ENCODE data around the gene GTF2A1. TPM values are rescaled to one million over a fixed set of nuclear protein-coding genes. Genes with fewer than 3 reads are reported as not detected.

Gene GTF2A1
- total RNA-seq, 4 donors from 2014 or later: 32.1 to 39.7 (median 35.5) TPM

DNA sequence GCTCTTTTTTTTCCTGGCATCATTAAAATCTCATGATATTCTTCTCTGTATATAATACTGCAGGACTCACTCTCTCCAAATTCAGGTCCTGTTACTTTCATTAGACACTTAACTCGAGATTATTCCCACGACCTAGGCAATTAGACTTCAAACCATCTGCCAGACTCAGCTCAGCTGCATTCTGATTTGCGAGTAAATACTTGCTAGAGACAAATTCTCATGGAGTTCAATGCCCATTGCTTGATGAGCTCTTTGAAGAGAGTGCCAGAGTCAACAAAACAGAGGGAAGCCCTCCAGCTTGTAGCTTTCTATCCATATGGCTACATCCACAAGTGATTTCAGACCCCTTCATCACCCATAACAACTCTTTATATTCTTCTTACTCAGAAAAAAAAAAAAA is 88.3 kb downstream of the GTF2A1 start:
- WGBS, 2 donors: 19 to 24% methylated on average over 3 of the region's 3 CpGs
- no peak overlapping the region for H3K4me3 ChIP-seq (ENCODE audit: low read depth, poor library complexity, severe bottlenecking)
- TF ChIP-seq, protein P1, sequence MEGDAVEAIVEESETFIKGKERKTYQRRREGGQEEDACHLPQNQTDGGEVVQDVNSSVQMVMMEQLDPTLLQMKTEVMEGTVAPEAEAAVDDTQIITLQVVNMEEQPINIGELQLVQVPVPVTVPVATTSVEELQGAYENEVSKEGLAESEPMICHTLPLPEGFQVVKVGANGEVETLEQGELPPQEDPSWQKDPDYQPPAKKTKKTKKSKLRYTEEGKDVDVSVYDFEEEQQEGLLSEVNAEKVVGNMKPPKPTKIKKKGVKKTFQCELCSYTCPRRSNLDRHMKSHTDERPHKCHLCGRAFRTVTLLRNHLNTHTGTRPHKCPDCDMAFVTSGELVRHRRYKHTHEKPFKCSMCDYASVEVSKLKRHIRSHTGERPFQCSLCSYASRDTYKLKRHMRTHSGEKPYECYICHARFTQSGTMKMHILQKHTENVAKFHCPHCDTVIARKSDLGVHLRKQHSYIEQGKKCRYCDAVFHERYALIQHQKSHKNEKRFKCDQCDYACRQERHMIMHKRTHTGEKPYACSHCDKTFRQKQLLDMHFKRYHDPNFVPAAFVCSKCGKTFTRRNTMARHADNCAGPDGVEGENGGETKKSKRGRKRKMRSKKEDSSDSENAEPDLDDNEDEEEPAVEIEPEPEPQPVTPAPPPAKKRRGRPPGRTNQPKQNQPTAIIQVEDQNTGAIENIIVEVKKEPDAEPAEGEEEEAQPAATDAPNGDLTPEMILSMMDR (IDR thresholded peaks at IDR 0.05): no peak
- no peak for TF ChIP-seq POLR2A (IDR thresholded peaks at IDR 0.05)
- intact Hi-C loops (cut with DNase I; ENCODE audit: low total_unique reads): no loop called here
- DNase-seq (ENCODE audit: low spot score in 2 of 2): no peak

DNA sequence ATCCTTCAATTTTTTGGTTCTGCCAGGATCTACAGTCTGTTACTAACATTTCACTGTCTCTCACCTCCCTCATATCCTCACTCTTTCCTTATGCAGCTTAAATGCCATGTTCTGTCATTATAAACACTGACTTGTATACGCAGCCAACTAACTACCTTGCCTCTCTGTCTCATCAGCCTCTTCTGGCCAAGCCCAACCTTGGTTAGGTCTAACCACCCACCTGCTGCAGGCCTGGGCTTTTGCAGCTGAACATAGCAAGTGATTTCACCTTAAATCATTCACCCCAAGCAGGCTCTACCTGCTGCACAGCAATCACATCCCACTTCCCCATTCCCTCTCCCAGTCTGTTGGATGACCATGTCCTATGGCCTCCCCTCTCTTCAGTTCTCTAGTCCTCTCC is 91.5 kb downstream of the GTF2A1 start:
- no peak for DNase-seq (ENCODE audit: low spot score in 2 of 2)
- intact Hi-C loops (cut with DNase I; ENCODE audit: low total_unique reads): no loop called here

DNA sequence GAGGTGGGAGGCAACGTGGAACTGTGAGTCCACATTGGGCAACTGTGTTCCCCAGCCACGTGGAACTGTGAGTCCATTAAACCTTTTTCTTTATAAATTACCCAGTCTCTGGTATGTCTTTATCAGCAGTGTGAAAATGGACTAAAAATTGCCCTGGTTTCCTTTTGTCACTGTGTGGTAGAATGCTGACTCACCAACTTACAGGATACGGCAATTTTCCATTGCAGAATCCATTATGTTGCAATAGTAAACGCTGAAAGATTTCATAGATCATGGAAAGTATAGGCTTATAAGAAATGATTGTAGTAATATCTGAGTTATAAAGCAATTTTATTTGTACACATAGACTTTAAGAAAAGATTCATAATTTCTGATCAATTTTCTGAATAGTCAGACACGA is 93.0 kb downstream of the GTF2A1 start:
- no peak for DNase-seq (ENCODE audit: low spot score in 2 of 2)
- intact Hi-C loops (cut with DNase I; ENCODE audit: low total_unique reads): no loop called here
- no peak overlapping the region for H3K4me3 ChIP-seq (ENCODE audit: low read depth, poor library complexity, severe bottlenecking)
- 62 to 70% methylated on average over 5 of the region's 5 CpGs for WGBS, 2 donors
- TF ChIP-seq, protein P1 (IDR thresholded peaks at IDR 0.05): no peak
- TF ChIP-seq POLR2A (IDR thresholded peaks at IDR 0.05): no peak

More for the DNA sequence above, 91.5 kb downstream of the GTF2A1 start:
- TF ChIP-seq POLR2A (IDR thresholded peaks at IDR 0.05): no peak
- TF ChIP-seq, protein P1 (IDR thresholded peaks at IDR 0.05): no peak
- 96 to 100% methylated on average over 1 of the region's 1 CpG for WGBS, 2 donors
- H3K4me3 ChIP-seq (ENCODE audit: low read depth, poor library complexity, severe bottlenecking): no peak overlapping the region

GRCh38 chr14:81125536-81125935 is 95.2 kb downstream of the GTF2A1 start:
- H3K4me3 ChIP-seq (ENCODE audit: low read depth, poor library complexity, severe bottlenecking): no peak overlapping the region
- TF ChIP-seq, protein P1 (IDR thresholded peaks at IDR 0.05): no peak
- TF ChIP-seq POLR2A (IDR thresholded peaks at IDR 0.05): no peak
- DNase-seq (ENCODE audit: low spot score in 2 of 2): no peak
- intact Hi-C loops (cut with DNase I; ENCODE audit: low total_unique reads): no loop called here
- WGBS, 2 donors: 75 to 90% methylated on average over 4 of the region's 4 CpGs

Other genes starting within 250 kb of the GTF2A1 start
- 10 to 100 TPM; 12.5 to 21.8 (median 16.1) TPM for gene STON2, start 179.4 kb upstream of the GTF2A1 start, total RNA-seq